ENCODE measurements around the gene ARHGEF17. TPM values are rescaled to one million over a fixed set of nuclear protein-coding genes. Genes with fewer than 3 reads are reported as not detected.

The ARHGEF17 gene
- total RNA-seq, 1 donor, result 0.31 TPM

- Histone ChIP-seq H3K27me3 (ENCODE audit: insufficient read depth, low read length) (no peaks in the 10 kb centered on the region), H3K4me3 (ENCODE audit: low read length) (no peak overlapping the region), H3K4me1 (ENCODE audit: insufficient read depth, low read length) (peaks cover 11% of the 10 kb centered on the region), H3K9me3 (ENCODE audit: low read depth, low read length) (no peaks in the 10 kb centered on the region)
These were observed 47.0 kb downstream of the ARHGEF17 start for GRCh38 chr11:73355109-73355508.

- Histone ChIP-seq H3K4me3 (ENCODE audit: low read length) (no peak overlapping the region), H3K9me3 (ENCODE audit: low read depth, low read length) (no peaks in the 10 kb centered on the region), H3K27me3 (ENCODE audit: insufficient read depth, low read length) (no peaks in the 10 kb centered on the region), H3K4me1 (ENCODE audit: insufficient read depth, low read length) (no peaks in the 10 kb centered on the region)
These were observed 49.1 kb downstream of the ARHGEF17 start for GRCh38 chr11:73356979-73357860.

GRCh38 chr11:73358071-73358470, 50.0 kb downstream of the ARHGEF17 start:
- no peak overlapping the region for H3K4me3 ChIP-seq (ENCODE audit: low read length)
- H3K4me1 ChIP-seq (ENCODE audit: insufficient read depth, low read length), result no peaks in the 10 kb centered on the region
- no peaks in the 10 kb centered on the region for H3K9me3 ChIP-seq (ENCODE audit: low read depth, low read length)
- H3K27me3 ChIP-seq (ENCODE audit: insufficient read depth, low read length), result no peaks in the 10 kb centered on the region

GRCh38 chr11:73359341-73359740, 51.3 kb downstream of the ARHGEF17 start:
- no peak overlapping the region for H3K4me3 ChIP-seq (ENCODE audit: low read length)
- H3K27me3 ChIP-seq (ENCODE audit: insufficient read depth, low read length), result no peaks in the 10 kb centered on the region
- H3K9me3 ChIP-seq (ENCODE audit: low read depth, low read length), result no peaks in the 10 kb centered on the region
- no peaks in the 10 kb centered on the region for H3K4me1 ChIP-seq (ENCODE audit: insufficient read depth, low read length)

- no peaks in the 10 kb centered on the region for H3K9me3 ChIP-seq (ENCODE audit: low read depth, low read length)
These were observed 52.1 kb downstream of the ARHGEF17 start for GRCh38 chr11:73359930-73360742.

GRCh38 chr11:73360743-73361369, 52.8 kb downstream of the ARHGEF17 start:
- H3K27me3 ChIP-seq (ENCODE audit: insufficient read depth, low read length), result no peaks in the 10 kb centered on the region
- H3K4me1 ChIP-seq (ENCODE audit: insufficient read depth, low read length), result peaks cover 5% of the 10 kb centered on the region
- no peak overlapping the region for H3K4me3 ChIP-seq (ENCODE audit: low read length)
- H3K9me3 ChIP-seq (ENCODE audit: low read depth, low read length), result no peaks in the 10 kb centered on the region

More at GRCh38 chr11:73359930-73360742, 52.1 kb downstream of the ARHGEF17 start:
- H3K27me3 ChIP-seq (ENCODE audit: insufficient read depth, low read length), result no peaks in the 10 kb centered on the region
- H3K4me1 ChIP-seq (ENCODE audit: insufficient read depth, low read length), result no peaks in the 10 kb centered on the region
- H3K4me3 ChIP-seq (ENCODE audit: low read length), result no peak overlapping the region

- no peaks in the 10 kb centered on the region for H3K9me3 ChIP-seq (ENCODE audit: low read depth, low read length)
- H3K27me3 ChIP-seq (ENCODE audit: insufficient read depth, low read length), result no peaks in the 10 kb centered on the region
- H3K4me1 ChIP-seq (ENCODE audit: insufficient read depth, low read length), result peaks cover 17% of the 10 kb centered on the region
- H3K4me3 ChIP-seq (ENCODE audit: low read length), result no peak overlapping the region
These were observed 54.1 kb downstream of the ARHGEF17 start for GRCh38 chr11:73361953-73362776.

- no peaks in the 10 kb centered on the region for H3K9me3 ChIP-seq (ENCODE audit: low read depth, low read length)
- no peak overlapping the region for H3K4me3 ChIP-seq (ENCODE audit: low read length)
These were observed 55.1 kb downstream of the ARHGEF17 start for GRCh38 chr11:73363147-73363546.

GRCh38 chr11:73365352-73366264, 57.5 kb downstream of the ARHGEF17 start:
- Histone ChIP-seq H3K4me1 (ENCODE audit: insufficient read depth, low read length) (peaks cover 25% of the 10 kb centered on the region), H3K27me3 (ENCODE audit: insufficient read depth, low read length) (no peaks in the 10 kb centered on the region), H3K9me3 (ENCODE audit: low read depth, low read length) (no peaks in the 10 kb centered on the region), H3K4me3 (ENCODE audit: low read length) (no peak overlapping the region)

More at GRCh38 chr11:73363147-73363546, 55.1 kb downstream of the ARHGEF17 start:
- peaks cover 25% of the 10 kb centered on the region for H3K4me1 ChIP-seq (ENCODE audit: insufficient read depth, low read length)
- no peaks in the 10 kb centered on the region for H3K27me3 ChIP-seq (ENCODE audit: insufficient read depth, low read length)

GRCh38 chr11:73366265-73366610, 58.2 kb downstream of the ARHGEF17 start:
- no peak overlapping the region for H3K4me3 ChIP-seq (ENCODE audit: low read length)
- H3K9me3 ChIP-seq (ENCODE audit: low read depth, low read length), result no peaks in the 10 kb centered on the region
- H3K27me3 ChIP-seq (ENCODE audit: insufficient read depth, low read length), result no peaks in the 10 kb centered on the region
- H3K4me1 ChIP-seq (ENCODE audit: insufficient read depth, low read length), result peaks cover 25% of the 10 kb centered on the region

- no peaks in the 10 kb centered on the region for H3K9me3 ChIP-seq (ENCODE audit: low read depth, low read length)
- H3K4me3 ChIP-seq (ENCODE audit: low read length), result no peak overlapping the region
- H3K27me3 ChIP-seq (ENCODE audit: insufficient read depth, low read length), result no peaks in the 10 kb centered on the region
- peaks cover 29% of the 10 kb centered on the region for H3K4me1 ChIP-seq (ENCODE audit: insufficient read depth, low read length)
These were observed 58.9 kb downstream of the ARHGEF17 start for GRCh38 chr11:73366953-73367352.

- Histone ChIP-seq H3K4me3 (ENCODE audit: low read length) (no peak overlapping the region), H3K27me3 (ENCODE audit: insufficient read depth, low read length) (no peaks in the 10 kb centered on the region), H3K4me1 (ENCODE audit: insufficient read depth, low read length) (peaks cover 35% of the 10 kb centered on the region), H3K9me3 (ENCODE audit: low read depth, low read length) (no peaks in the 10 kb centered on the region)
These were observed 59.5 kb downstream of the ARHGEF17 start for GRCh38 chr11:73367482-73368024.

- Histone ChIP-seq H3K27me3 (ENCODE audit: insufficient read depth, low read length) (no peaks in the 10 kb centered on the region), H3K9me3 (ENCODE audit: low read depth, low read length) (no peaks in the 10 kb centered on the region), H3K4me3 (ENCODE audit: low read length) (no peak overlapping the region)
These were observed 64.4 kb downstream of the ARHGEF17 start for GRCh38 chr11:73372375-73372993.

More at GRCh38 chr11:73372375-73372993, 64.4 kb downstream of the ARHGEF17 start:
- H3K4me1 ChIP-seq (ENCODE audit: insufficient read depth, low read length), result peaks cover 36% of the 10 kb centered on the region

Data from mononuclear cell (primary cell).